Panc1 (cell line): ENCODE measurements around the gene SUN1. TPM values are rescaled to one million over a fixed set of nuclear protein-coding genes. Genes with fewer than 3 reads are reported as not detected.

Experiments used
- ATAC-seq: fragments of 200-7000 bp; cut with Tn5 transposase; 2 replicates; pipeline ENCODE4 v1.9.1; 2020; ENCODE audit warnings: mild to moderate bottlenecking, moderate library complexity
- BruUV-seq: library from RNA; stranded (reverse); fragments of 400-500 nt; replicated peaks from 2 replicates; lab custom pipeline; 2021; lab: Mats Ljungman, UMichigan
- CTCF ChIA-PET: fragments of 300-600 bp; sonication (Branson Sonifier 250); formaldehyde crosslinking; loops from one replicate; lab custom pipeline; 2022; ENCODE audit warnings: antibody characterized with exemption; lab: Charles Lee
- POLR2A ChIA-PET: fragments of 300-600 bp; sonication (Branson Sonifier 250); formaldehyde crosslinking; loops from one replicate; lab custom pipeline; 2022; ENCODE audit warnings: antibody characterized with exemption; lab: Charles Lee
- DNase-seq: peaks from one replicate; pipeline ENCODE4 v3.0.0-alpha.2; 2010; ENCODE audit warnings: low read depth, low spot score
- H3K27ac ChIP-seq: 2 replicates; pipeline ENCODE4 v1.5.1; 2011; ENCODE audit warnings: mild to moderate bottlenecking, low read length, inconsistent platforms
- H3K27me3 ChIP-seq: fragments of 200-500 bp; sonication (Bioruptor generic); 2 replicates; pipeline ENCODE4 v1.6.0; 2014; ENCODE audit warnings: low read length, inconsistent platforms; ENCODE audit not compliant: control insufficient read depth, insufficient read depth
- H3K36me3 ChIP-seq: fragments of 200-500 bp; sonication (Bioruptor generic); 2 replicates; pipeline ENCODE4 v1.5.1; 2014; ENCODE audit warnings: inconsistent platforms, mild to moderate bottlenecking, low read length, moderate library complexity; ENCODE audit not compliant: control insufficient read depth, insufficient read depth
- H3K4me1 ChIP-seq: 2 replicates; pipeline ENCODE4 v1.5.1; 2011; ENCODE audit warnings: inconsistent platforms, mild to moderate bottlenecking, low read length, moderate library complexity; ENCODE audit not compliant: control insufficient read depth, insufficient read depth
- H3K4me3 ChIP-seq, 2 experiments: 2 replicates each; pipeline ENCODE4 v1.5.1; 2011 to 2012; ENCODE audit warnings: low read depth in 2 of 2, low read length in 2 of 2, mild to moderate bottlenecking in 2 of 2, inconsistent platforms in 1 of 2, moderate library complexity in 1 of 2
- H3K9me3 ChIP-seq: fragments of 200-500 bp; sonication (Bioruptor generic); 2 replicates; pipeline ENCODE4 v1.5.1; 2014; ENCODE audit warnings: low read depth, mild to moderate bottlenecking, inconsistent platforms, low read length, moderate library complexity; ENCODE audit not compliant: control insufficient read depth, insufficient read depth
- CTCF ChIP-seq: fragments of 450-650 bp; IDR thresholded peaks from 2 replicates; pipeline ENCODE4 v1.5.1; 2017; ENCODE audit warnings: mild to moderate bottlenecking
- POLR2AphosphoS5 ChIP-seq: IDR thresholded peaks from 2 replicates; pipeline ENCODE4 v1.6.1; 2012; ENCODE audit warnings: mild to moderate bottlenecking, low read depth, low read length, moderate library complexity
- REST ChIP-seq, 2 experiments: IDR thresholded peaks; 2 replicates each; pipeline ENCODE4 v1.6.1; 2011 to 2012; ENCODE audit warnings: low read depth in 2 of 2, control low read depth in 1 of 2, low read length in 1 of 2, mild to moderate bottlenecking in 1 of 2, moderate library complexity in 1 of 2; ENCODE audit not compliant: insufficient read depth in 1 of 2
- SIN3A ChIP-seq: IDR thresholded peaks from 2 replicates; pipeline ENCODE4 v1.6.1; 2012; ENCODE audit warnings: low read depth, mild to moderate bottlenecking, low read length, moderate library complexity, borderline replicate concordance; ENCODE audit not compliant: insufficient read depth
- TCF7L2 ChIP-seq: IDR thresholded peaks from 2 replicates; pipeline ENCODE4 v1.6.1; 2011; ENCODE audit warnings: mild to moderate bottlenecking, low read depth, low read length, inconsistent platforms
- in situ Hi-C: cut with HindIII; loops from 2 replicates; pipeline ENCODE4 v1.10.0; 2016; ENCODE audit warnings: low sequenced_read_pairs, low pct_unique_long_range_greater_than_20kb
- intact Hi-C: fragments of 100-400 bp; cut with micrococcal nuclease; formaldehyde crosslinking; loops from one replicate; pipeline ENCODE4 v1.10.0; 2022; ENCODE audit not compliant: unreplicated experiment
- total RNA-seq: library from RNA; stranded (reverse); gene quantifications from one replicate; pipeline ENCODE4 v1.2.1, GENCODE V29; 2021; ENCODE audit not compliant: unreplicated experiment

The SUN1 gene
- total RNA-seq, 1 experiment from 2014 or later = 244 TPM

GRCh38 chr7:785416-785815 lies 46.9 kb upstream of the SUN1 start:
- intact Hi-C loops = loop anchor here (5.0 kb wide), 1 partner anchor 87 kb away; no protein-coding TSS in a partner anchor
- in situ Hi-C loops = no loop called here
- Histone ChIP-seq H3K27ac (no peak overlapping the region), H3K27me3 (no peaks in the 10 kb centered on the region), H3K9me3 (no peaks in the 10 kb centered on the region), H3K4me3 (no peak overlapping the region), H3K36me3 (peaks cover 6% of the 10 kb centered on the region), H3K4me1 (no peaks in the 10 kb centered on the region)
- BruUV-seq = no TSS peak
- ChIA-PET POLR2A (no interaction called here), CTCF (interaction anchor here (0.7 kb wide), 1 partner anchor 83 kb away, joined by 3 read pairs; no protein-coding TSS in a partner anchor)
- no peak for TF ChIP-seq CTCF
- no peak for TF ChIP-seq SIN3A
- no peak for TF ChIP-seq TCF7L2
- ATAC-seq (no peak), DNase-seq (no peak)

- Histone ChIP-seq H3K36me3 (no peaks in the 10 kb centered on the region; the same call in 1 of the 2 replicates), H3K27ac (no peak overlapping the region), H3K27me3 (no peaks in the 10 kb centered on the region), H3K9me3 (no peaks in the 10 kb centered on the region), H3K4me3 (no peak overlapping the region), H3K4me1 (no peaks in the 10 kb centered on the region)
- BruUV-seq = no TSS peak
- peak; percentile 73 for ATAC-seq
- intact Hi-C loops (loop anchor here (5.0 kb wide), 1 partner anchor 86 kb away; no protein-coding TSS in a partner anchor), in situ Hi-C loops (no loop called here)
- peak; percentile 95 for TF ChIP-seq CTCF
- no peak for TF ChIP-seq POLR2AphosphoS5
- TF ChIP-seq SIN3A = no peak
- ChIA-PET CTCF (interaction anchor here (0.7 kb wide), 1 partner anchor 314 kb away, joined by 4 read pairs; no protein-coding TSS in a partner anchor), POLR2A (interaction anchor here (0.5 kb wide), 1 partner anchor 94 kb away, joined by 3 read pairs; no protein-coding TSS in a partner anchor)
- DNase-seq = peak; percentile 39
Observed at GRCh38 chr7:786472-787255, 45.6 kb upstream of the SUN1 start.

GRCh38 chr7:787332-788240 lies 44.7 kb upstream of the SUN1 start:
- H3K27ac ChIP-seq = no peak overlapping the region
- no peaks in the 10 kb centered on the region; the same call in 1 of the 2 replicates for H3K36me3 ChIP-seq
- ChIA-PET CTCF (interaction anchor here (0.7 to 0.8 kb wide), 2 partner anchors 14 to 70 kb away, joined by 3 read pairs; no protein-coding TSS in a partner anchor), POLR2A (interaction anchor here (0.6 kb wide), 1 partner anchor 164 kb away, joined by 3 read pairs; no protein-coding TSS in a partner anchor)
- TF ChIP-seq REST (IDR thresholded peaks at IDR 0.05; ENCODE audit: insufficient read depth in 1 of 2, low read depth in 2 of 2, low read length in 1 of 2) (no peak), POLR2AphosphoS5 (no peak), CTCF (no peak), SIN3A (no peak), TCF7L2 (no peak)
- no peak for DNase-seq
- in situ Hi-C loops (no loop called here), intact Hi-C loops (loop anchor here (5.0 kb wide), 1 partner anchor 85 kb away; no protein-coding TSS in a partner anchor)
- BruUV-seq = no TSS peak
- no peaks in the 10 kb centered on the region for H3K4me1 ChIP-seq
- H3K27me3 ChIP-seq = no peaks in the 10 kb centered on the region
- H3K9me3 ChIP-seq = no peaks in the 10 kb centered on the region
- no peak overlapping the region for H3K4me3 ChIP-seq
- ATAC-seq = peak; percentile 79
